ENCODE measurements around the gene LPP. TPM values are rescaled to one million over a fixed set of nuclear protein-coding genes. Genes with fewer than 3 reads are reported as not detected.

The LPP gene
- total and polyA plus RNA-seq, 10 of the 15 experiments (the other 5 are each of a cell fraction or from before 2014, with no cell fraction given), result under 0.01 to 0.62 (median 0.03) TPM

- ChIA-PET SMC1A (ENCODE audit: uncharacterized antibody, unreplicated experiment) (no interaction called here), RAD21 (ENCODE audit: unreplicated experiment) (no interaction called here), POLR2A (no interaction called here), CTCF (no interaction called here)
- no peak overlapping the region for H3K9ac ChIP-seq (ENCODE audit: control insufficient read depth, insufficient read depth, low read length)
- no peak overlapping the region for H3K4me3 ChIP-seq
- TF ChIP-seq E4F1 (IDR thresholded peaks at IDR 0.05; ENCODE audit: borderline replicate concordance, partially characterized antibody), result no peak
- no peak for TF ChIP-seq BCL11A (IDR thresholded peaks at IDR 0.05; ENCODE audit: low read depth, low read length)
- no peak for TF ChIP-seq YY1 (IDR thresholded peaks at IDR 0.05; ENCODE audit: low read depth, low read length)
- no peak for TF ChIP-seq HDAC2 (IDR thresholded peaks at IDR 0.05)
- no peak for TF ChIP-seq PML (IDR thresholded peaks at IDR 0.05; ENCODE audit: low read length)
- no peak for TF ChIP-seq ZNF207 (IDR thresholded peaks at IDR 0.05; ENCODE audit: borderline replicate concordance)
- TF ChIP-seq MTA2 (IDR thresholded peaks at IDR 0.05; ENCODE audit: low read depth), result no peak
- TF ChIP-seq RCOR1 (conservative IDR thresholded peaks at IDR 0.05; ENCODE audit: low read depth, low read length), result no peak
- TF ChIP-seq ZZZ3 (IDR thresholded peaks at IDR 0.05; ENCODE audit: control insufficient read depth, insufficient read length, low read depth), result no peak
- TF ChIP-seq ATF7 (IDR thresholded peaks at IDR 0.05; ENCODE audit: low read depth), result no peak
- no peak for TF ChIP-seq ATF2 (IDR thresholded peaks at IDR 0.05; ENCODE audit: low read length)
- no peak for TF ChIP-seq DPF2 (IDR thresholded peaks at IDR 0.05)
- TF ChIP-seq SKIL (IDR thresholded peaks at IDR 0.05; ENCODE audit: low read depth, poor library complexity, severe bottlenecking), result no peak
- TF ChIP-seq MTA3 (IDR thresholded peaks at IDR 0.05; ENCODE audit: borderline replicate concordance, low read length), result no peak
- no peak for TF ChIP-seq USF2 (IDR thresholded peaks at IDR 0.05; ENCODE audit: borderline replicate concordance, low read depth, low read length)
- H4K20me1 ChIP-seq (ENCODE audit: control insufficient read depth, insufficient read depth), result no peaks in the 10 kb centered on the region
- peaks cover 0 to 1% of the 10 kb centered on the region in 2 experiments; a peak in 1 of 4 replicates for H3K27me3 ChIP-seq (replicated peaks in 1 of 2; ENCODE audit: control insufficient read depth in 2 of 2, insufficient read depth in 2 of 2, low read length in 1 of 2)
- BruUV-seq (replicated peaks), result no TSS peak
- H3K36me3 ChIP-seq (ENCODE audit: control insufficient read depth in 2 of 2, insufficient read depth in 2 of 2, low read length in 1 of 2), result no peaks in the 10 kb centered on the region
- H3K9me3 ChIP-seq (replicated peaks; ENCODE audit: control insufficient read depth, insufficient read depth, low read length), result no peaks in the 10 kb centered on the region
- no peaks in the 10 kb centered on the region for H3K4me1 ChIP-seq (ENCODE audit: control insufficient read depth, insufficient read depth, low read length)
- no peak overlapping the region for H3K27ac ChIP-seq (ENCODE audit: control insufficient read depth, insufficient read depth)
- ATAC-seq (no peak), FAIRE-seq (no peak), DNase-seq (ENCODE audit: low read depth, low spot score) (no peak)
- no peak overlapping the region for H2AFZ ChIP-seq (ENCODE audit: control insufficient read depth, low read depth, low read length)
- H3K79me2 ChIP-seq (ENCODE audit: control insufficient read depth, insufficient read depth, low read length), result no peaks in the 10 kb centered on the region
- intact Hi-C loops (cut with micrococcal nuclease; ENCODE audit: unreplicated experiment) (no loop called here), in situ Hi-C loops (cut with MboI) (no loop called here)
- H3K4me2 ChIP-seq (ENCODE audit: control insufficient read depth, insufficient read depth), result no peak overlapping the region
- 25% methylated on average over 2 of the region's 2 CpGs for WGBS (ENCODE audit: insufficient coverage, insufficient replicate concordance, low lambda C conversion rate, missing lambda C conversion rate)
Measured at GRCh38 chr3:188232656-188233055, 78.7 kb downstream of the LPP start.

Measured in GM12878 (cell line).